Measurements from ENCODE around the gene ADCY7. TPM values are rescaled to one million over a fixed set of nuclear protein-coding genes. Genes with fewer than 3 reads are reported as not detected.

ADCY7 gene
- total and polyA plus RNA-seq, 9 of the 15 experiments (the other 6 are each of a cell fraction or from before 2014, with no cell fraction given), result 2.3 to 108 (median 28.6) TPM

DNA sequence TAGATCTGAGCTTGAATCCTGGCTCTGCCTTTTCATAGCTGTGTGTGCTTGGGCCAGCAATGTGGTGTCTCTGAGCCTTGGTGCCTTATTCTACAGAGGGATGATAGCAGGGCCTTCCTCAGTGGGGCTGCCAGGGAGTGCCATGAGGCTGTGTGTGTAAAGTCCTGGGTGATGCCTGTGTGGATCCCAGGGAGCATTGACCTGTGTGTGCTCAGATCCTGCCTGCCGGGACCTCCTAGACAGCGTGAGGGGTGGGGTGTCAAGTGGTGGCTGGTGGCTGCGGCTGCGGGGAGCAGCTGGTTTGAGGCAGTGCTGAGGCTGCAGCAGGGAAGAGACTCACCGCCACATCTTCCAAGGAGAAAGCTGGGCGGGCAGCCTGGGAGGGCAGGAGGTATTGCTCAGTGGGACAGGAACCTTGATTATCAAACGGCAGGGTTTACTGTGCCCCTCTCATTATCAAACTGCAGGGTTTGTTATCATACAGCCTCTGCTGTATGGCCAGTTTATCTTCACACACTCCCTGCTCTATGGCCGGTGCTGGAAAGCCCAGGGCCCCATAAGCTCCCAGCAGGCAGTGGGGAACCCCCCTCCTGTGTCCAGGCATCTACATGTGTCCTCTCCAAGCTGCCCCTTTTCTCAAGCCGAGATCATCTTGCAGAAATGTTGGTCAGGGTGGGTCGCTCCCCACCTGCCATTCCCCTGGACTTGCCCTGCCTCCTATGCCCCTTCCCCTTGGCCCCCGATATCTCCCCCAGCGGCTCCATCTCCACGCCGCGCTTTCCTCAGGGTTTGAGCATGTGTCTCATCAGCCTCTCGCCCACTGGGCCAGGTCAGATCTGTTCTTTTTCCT, 3.1 kb upstream of the ADCY7 start (continued):
- TF ChIP-seq RBFOX2 (IDR thresholded peaks at IDR 0.05; ENCODE audit: low read depth, low read length) (peak; percentile 62; the same call in 1 of the 2 replicates), GATA2 (CRISPR knock-in tag; IDR thresholded peaks at IDR 0.05) (peak; percentile 61; the same call in 1 of the 2 replicates), RB1 (IDR thresholded peaks at IDR 0.05; ENCODE audit: low read depth) (no peak), MAFK (IDR thresholded peaks at IDR 0.05; ENCODE audit: low read length) (no peak), TFAM (CRISPR knock-in tag; conservative IDR thresholded peaks at IDR 0.05) (no peak), SREBF1 (IDR thresholded peaks at IDR 0.05; ENCODE audit: borderline replicate concordance, low read depth, low read length) (no peak), JUN (IDR thresholded peaks at IDR 0.05; ENCODE audit: borderline replicate concordance, low read depth, low read length) (no peak), JUN (CRISPR knock-in tag; IDR thresholded peaks at IDR 0.05; ENCODE audit: borderline replicate concordance) (no peak), TBL1XR1 (IDR thresholded peaks at IDR 0.05; ENCODE audit: low read length in 2 of 2) (no peak; a peak in 1 of 4 replicates), RBBP5 (IDR thresholded peaks at IDR 0.05; ENCODE audit: borderline replicate concordance, insufficient read depth, low read length, poor library complexity, severe bottlenecking) (peak; percentile 61), PTTG1 (tag; IDR thresholded peaks at IDR 0.05; ENCODE audit: low read depth) (no peak)
- TF ChIP-seq, protein P1, sequence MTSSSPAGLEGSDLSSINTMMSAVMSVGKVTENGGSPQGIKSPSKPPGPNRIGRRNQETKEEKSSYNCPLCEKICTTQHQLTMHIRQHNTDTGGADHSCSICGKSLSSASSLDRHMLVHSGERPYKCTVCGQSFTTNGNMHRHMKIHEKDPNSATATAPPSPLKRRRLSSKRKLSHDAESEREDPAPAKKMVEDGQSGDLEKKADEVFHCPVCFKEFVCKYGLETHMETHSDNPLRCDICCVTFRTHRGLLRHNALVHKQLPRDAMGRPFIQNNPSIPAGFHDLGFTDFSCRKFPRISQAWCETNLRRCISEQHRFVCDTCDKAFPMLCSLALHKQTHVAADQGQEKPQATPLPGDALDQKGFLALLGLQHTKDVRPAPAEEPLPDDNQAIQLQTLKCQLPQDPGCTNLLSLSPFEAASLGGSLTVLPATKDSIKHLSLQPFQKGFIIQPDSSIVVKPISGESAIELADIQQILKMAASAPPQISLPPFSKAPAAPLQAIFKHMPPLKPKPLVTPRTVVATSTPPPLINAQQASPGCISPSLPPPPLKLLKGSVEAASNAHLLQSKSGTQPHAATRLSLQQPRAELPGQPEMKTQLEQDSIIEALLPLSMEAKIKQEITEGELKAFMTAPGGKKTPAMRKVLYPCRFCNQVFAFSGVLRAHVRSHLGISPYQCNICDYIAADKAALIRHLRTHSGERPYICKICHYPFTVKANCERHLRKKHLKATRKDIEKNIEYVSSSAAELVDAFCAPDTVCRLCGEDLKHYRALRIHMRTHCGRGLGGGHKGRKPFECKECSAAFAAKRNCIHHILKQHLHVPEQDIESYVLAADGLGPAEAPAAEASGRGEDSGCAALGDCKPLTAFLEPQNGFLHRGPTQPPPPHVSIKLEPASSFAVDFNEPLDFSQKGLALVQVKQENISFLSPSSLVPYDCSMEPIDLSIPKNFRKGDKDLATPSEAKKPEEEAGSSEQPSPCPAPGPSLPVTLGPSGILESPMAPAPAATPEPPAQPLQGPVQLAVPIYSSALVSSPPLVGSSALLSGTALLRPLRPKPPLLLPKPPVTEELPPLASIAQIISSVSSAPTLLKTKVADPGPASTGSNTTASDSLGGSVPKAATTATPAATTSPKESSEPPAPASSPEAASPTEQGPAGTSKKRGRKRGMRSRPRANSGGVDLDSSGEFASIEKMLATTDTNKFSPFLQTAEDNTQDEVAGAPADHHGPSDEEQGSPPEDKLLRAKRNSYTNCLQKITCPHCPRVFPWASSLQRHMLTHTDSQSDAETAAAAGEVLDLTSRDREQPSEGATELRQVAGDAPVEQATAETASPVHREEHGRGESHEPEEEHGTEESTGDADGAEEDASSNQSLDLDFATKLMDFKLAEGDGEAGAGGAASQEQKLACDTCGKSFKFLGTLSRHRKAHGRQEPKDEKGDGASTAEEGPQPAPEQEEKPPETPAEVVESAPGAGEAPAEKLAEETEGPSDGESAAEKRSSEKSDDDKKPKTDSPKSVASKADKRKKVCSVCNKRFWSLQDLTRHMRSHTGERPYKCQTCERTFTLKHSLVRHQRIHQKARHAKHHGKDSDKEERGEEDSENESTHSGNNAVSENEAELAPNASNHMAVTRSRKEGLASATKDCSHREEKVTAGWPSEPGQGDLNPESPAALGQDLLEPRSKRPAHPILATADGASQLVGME (CRISPR knock-in tag; IDR thresholded peaks at IDR 0.05), result no peak
- TF ChIP-seq, protein P2, sequence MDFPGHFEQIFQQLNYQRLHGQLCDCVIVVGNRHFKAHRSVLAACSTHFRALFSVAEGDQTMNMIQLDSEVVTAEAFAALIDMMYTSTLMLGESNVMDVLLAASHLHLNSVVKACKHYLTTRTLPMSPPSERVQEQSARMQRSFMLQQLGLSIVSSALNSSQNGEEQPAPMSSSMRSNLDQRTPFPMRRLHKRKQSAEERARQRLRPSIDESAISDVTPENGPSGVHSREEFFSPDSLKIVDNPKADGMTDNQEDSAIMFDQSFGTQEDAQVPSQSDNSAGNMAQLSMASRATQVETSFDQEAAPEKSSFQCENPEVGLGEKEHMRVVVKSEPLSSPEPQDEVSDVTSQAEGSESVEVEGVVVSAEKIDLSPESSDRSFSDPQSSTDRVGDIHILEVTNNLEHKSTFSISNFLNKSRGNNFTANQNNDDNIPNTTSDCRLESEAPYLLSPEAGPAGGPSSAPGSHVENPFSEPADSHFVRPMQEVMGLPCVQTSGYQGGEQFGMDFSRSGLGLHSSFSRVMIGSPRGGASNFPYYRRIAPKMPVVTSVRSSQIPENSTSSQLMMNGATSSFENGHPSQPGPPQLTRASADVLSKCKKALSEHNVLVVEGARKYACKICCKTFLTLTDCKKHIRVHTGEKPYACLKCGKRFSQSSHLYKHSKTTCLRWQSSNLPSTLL (IDR thresholded peaks at IDR 0.05), result no peak
- TF ChIP-seq, protein P3, sequence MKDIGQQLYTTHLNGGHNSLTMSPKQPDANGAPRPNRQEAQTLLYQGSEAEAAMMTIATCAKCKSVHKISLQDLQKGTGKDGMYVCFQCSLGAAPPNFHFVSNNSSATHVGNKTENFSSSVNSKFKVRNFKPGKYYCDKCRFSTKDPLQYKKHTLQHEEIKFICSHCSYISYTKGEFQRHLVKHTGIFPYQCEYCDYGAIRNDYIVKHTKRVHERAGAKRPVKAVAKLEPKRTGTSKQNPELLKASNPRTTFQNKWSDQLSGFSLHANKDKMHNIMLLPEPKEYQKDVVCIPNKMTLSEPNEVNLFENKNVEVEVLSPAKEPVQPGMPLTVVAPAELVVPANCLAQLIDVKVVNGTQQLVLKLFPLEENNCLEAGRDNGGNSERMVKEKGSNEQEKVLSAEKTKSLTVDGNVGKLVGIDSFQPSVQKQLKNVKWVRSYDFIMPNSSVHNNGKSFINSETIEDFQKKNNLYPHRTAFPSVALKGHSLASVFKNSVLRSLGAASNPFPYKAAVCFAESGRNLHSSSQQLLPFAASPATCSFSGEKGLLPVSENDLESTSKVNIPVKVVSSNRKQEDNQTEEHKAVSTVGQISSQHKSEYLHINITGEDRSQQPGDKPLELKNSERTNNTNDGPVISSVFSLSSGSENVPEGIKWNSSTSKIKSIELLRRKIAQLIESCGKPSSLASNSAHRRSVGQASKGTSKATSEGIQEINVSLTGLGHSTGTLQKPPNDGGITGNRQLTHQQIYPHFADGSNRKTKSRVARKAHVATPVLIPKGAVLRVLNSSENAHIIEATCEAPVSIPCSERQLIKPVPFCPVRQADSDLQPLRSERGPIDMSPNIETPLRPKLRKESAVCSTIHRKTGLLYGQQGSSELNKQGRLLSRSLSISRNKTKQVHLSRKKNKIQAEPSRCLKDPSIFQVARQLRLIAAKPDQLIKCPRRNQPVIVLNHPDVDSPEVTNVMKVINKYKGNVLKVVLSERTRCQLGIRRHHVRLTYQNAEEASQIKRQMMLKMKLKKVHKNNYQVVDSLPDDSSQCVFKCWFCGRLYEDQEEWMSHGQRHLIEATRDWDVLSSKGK (CRISPR knock-in tag; IDR thresholded peaks at IDR 0.05), result no peak
